SKM-1 (cell line): ENCODE data around the gene IL31.

ENCODE experiments used
- DNase-seq: peaks from one replicate; lab custom pipeline; 2025; ENCODE audit not compliant: unreplicated experiment; lab: John Stamatoyannopoulos, UW

The IL31 gene

GRCh38 chr12:122130150-122130549, 43.9 kb downstream of the IL31 start:
- DNase-seq, result no peak

- no peak for DNase-seq
Measured at GRCh38 chr12:122129131-122129530, 44.9 kb downstream of the IL31 start.

- DNase-seq, result no peak
Measured at GRCh38 chr12:122128481-122128880, 45.5 kb downstream of the IL31 start.

- no peak for DNase-seq
Measured at GRCh38 chr12:122127839-122128238, 46.2 kb downstream of the IL31 start.

- DNase-seq, result no peak
Measured at GRCh38 chr12:122126713-122127597, 47.1 kb downstream of the IL31 start.

- DNase-seq, result no peak
Measured at GRCh38 chr12:122126342-122126635, 47.7 kb downstream of the IL31 start.

- no peak for DNase-seq
Measured at GRCh38 chr12:122125452-122126341, 48.3 kb downstream of the IL31 start.

- DNase-seq, result no peak
Measured at GRCh38 chr12:122124370-122124769, 49.7 kb downstream of the IL31 start.

- no peak for DNase-seq
Measured at GRCh38 chr12:122123761-122124145, 50.3 kb downstream of the IL31 start.

- no peak for DNase-seq
Measured at GRCh38 chr12:122123051-122123760, 50.8 kb downstream of the IL31 start.
